GM20431 (cell line): ENCODE measurements around the gene IRAK3.

Experiments used
- in situ Hi-C: fragments of 300-500 bp; cut with MseI, MboI; formaldehyde crosslinking; loops from one replicate; pipeline ENCODE4 v1.15.0; 2020; ENCODE audit warnings: low sequenced_read_pairs; ENCODE audit not compliant: unreplicated experiment

Gene IRAK3, protein sequence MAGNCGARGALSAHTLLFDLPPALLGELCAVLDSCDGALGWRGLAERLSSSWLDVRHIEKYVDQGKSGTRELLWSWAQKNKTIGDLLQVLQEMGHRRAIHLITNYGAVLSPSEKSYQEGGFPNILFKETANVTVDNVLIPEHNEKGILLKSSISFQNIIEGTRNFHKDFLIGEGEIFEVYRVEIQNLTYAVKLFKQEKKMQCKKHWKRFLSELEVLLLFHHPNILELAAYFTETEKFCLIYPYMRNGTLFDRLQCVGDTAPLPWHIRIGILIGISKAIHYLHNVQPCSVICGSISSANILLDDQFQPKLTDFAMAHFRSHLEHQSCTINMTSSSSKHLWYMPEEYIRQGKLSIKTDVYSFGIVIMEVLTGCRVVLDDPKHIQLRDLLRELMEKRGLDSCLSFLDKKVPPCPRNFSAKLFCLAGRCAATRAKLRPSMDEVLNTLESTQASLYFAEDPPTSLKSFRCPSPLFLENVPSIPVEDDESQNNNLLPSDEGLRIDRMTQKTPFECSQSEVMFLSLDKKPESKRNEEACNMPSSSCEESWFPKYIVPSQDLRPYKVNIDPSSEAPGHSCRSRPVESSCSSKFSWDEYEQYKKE

DNA sequence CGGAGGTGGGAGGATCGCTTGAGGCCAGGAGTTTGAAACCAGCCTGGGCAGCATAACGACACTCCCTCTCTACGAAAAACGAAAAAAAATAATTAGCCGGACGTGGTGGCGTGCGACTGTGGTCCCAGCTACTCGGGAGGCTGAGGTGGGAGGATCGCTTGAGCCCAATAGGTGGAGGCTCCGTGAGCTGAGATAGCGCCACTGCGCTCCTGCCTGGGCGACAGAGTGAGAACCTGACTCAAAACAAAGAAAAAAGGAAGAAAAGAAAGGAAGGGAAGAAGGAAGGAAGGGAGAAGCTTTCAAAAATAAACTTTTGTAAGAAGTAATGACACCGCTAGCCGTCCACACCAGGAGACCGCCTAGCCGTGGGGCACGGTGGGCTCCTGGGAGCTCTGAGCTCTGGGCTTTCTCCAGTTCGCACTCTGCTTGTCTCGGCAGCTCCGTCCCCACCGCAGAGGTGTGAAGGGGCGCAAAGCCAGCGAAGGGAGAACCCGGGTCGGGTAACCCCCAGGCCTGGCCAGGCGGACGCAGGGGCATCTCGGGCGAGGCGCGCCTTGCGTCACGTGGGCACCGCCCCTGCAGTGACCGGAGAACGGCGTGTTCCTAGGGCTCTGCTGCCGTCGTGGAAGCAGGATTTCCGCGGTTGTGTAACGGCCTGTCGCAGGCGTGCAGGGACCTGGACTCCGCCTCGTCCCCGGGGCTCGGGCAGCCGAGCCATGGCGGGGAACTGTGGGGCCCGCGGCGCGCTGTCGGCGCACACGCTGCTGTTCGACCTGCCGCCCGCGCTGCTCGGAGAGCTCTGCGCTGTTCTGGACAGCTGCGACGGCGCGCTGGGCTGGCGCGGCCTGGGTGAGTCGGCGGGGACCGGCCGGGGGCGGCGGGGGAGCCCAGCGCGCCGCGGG is at the start of gene IRAK3:
Gene IRAK3 (plus strand): TSS at position 631 of the 902 bp plus-strand sequence. CDS start 86 bp downstream, at position 717.
- in situ Hi-C loops = no loop called here

DNA sequence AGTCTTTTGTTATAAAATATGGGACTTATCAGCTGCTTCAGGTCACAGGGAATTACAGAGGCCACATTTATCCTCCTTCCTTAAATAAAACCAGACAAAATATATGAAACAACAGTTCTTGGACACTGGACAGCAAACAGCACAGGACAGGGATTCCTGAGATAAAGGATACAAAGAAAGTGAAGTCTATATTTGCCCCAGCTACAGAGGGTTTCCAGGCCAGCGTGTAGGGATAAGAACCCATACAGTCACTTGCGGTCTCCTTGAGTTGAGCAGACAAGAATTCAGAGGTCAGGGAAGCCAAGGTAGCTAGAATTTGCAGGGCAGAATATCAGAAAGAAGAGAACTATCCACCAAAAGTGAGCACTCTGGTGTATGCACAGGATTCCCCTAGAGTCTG is 49.7 kb upstream of the IRAK3 start:
- in situ Hi-C loops = no loop called here

GRCh38 chr12:66140731-66141130 is 48.3 kb upstream of the IRAK3 start:
- in situ Hi-C loops = no loop called here

DNA sequence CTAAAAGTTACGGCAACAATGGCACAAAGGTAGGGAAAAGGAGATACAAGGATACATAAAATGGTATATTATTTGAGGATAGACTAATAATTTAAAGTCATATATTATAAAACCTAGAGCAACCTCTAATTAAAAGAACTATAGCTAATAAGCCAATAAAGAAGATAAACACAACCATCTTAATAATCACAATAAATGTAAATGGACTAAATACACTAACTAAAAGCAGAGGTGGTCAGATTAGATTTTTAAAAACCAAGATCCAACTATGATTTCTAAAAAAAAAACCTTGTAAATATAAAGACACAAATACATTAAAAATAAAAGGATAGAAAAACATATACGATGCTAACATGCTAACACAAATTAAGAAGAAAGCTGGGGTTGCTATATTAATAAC is 47.7 kb upstream of the IRAK3 start:
- in situ Hi-C loops = no loop called here

GRCh38 chr12:66142826-66143225 is 46.2 kb upstream of the IRAK3 start:
- in situ Hi-C loops = no loop called here

- in situ Hi-C loops = no loop called here
These were observed 45.1 kb upstream of the IRAK3 start for GRCh38 chr12:66143868-66144267.

GRCh38 chr12:66144791-66145754 is 43.9 kb upstream of the IRAK3 start:
- in situ Hi-C loops = no loop called here

DNA sequence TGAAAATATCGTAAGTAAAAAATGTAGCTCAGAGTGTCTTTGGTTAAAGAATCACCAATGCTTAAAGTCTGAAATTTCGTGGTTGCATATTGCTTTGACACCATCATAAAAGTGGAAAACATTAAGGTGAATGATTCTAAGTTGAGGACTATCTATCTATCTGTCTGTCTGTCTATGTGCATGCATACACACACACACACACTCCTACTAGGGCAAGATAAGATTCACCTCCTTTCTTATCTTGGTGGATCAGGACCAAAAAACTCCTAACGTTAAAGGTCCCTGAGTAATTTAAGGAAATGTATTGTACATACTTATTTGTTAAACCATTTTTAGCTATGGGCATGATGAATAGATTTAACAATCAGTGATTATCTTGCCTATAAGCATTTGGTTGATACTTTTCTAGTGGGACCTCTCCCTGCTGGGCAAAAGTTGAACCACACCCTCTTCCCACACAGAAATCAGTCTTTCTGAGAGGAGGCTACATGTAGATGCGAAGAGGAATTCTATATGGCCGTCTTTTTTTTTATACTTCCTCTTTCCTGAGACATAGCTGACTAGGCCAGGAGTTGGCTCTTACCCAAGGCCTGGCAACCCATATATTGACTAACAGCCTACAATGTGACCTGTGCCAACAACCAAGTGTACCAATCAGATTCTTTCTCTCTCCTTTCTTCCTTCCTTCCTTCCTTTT is 39.2 kb upstream of the IRAK3 start:
- in situ Hi-C loops = no loop called here

- in situ Hi-C loops = no loop called here
These were observed 36.3 kb upstream of the IRAK3 start for GRCh38 chr12:66152732-66153131.

- in situ Hi-C loops = no loop called here
These were observed 34.2 kb upstream of the IRAK3 start for GRCh38 chr12:66154776-66155175.

DNA sequence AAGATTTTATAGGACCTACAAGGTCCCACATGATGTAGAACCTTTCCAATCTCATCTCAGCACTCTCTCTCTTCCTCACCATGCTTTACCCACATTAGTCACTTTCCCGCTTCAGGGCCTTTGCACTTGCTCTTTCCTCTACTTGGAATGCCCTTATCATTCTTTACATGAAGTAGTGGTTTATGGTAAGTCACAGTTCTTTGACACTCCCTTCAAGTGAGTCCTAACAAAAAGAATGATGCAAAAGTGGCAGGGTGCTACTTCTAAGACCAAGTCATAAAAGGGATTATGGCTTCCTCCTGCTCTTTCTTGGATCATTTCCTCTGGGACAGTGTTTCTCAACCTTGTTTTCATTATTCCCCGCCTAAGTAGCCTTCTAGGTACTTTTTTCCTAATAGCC is 32.4 kb upstream of the IRAK3 start:
- in situ Hi-C loops = no loop called here

DNA sequence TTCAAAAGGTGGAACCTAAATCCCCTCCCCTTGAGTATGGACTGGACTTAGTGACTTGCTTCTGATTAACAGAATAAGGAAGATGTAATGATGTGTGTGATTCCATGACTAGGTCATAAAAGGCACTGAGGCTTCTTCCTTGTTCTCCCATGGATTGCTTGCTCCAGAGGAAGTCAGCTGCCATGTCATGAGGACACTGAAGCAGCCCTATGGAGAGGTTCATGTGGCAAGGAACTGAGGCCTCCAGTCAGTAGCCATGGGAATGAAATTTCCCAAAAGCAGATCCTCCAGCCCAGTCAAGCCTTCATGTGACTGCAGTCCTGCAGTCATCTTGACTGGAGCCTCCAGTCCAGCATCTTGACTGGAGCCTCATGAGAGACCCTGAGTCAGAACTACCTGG is 29.9 kb upstream of the IRAK3 start:
- in situ Hi-C loops = no loop called here

- in situ Hi-C loops = no loop called here
These were observed 28.3 kb upstream of the IRAK3 start for GRCh38 chr12:66160704-66161103.

- in situ Hi-C loops = no loop called here
These were observed 26.3 kb upstream of the IRAK3 start for GRCh38 chr12:66162701-66163100.

DNA sequence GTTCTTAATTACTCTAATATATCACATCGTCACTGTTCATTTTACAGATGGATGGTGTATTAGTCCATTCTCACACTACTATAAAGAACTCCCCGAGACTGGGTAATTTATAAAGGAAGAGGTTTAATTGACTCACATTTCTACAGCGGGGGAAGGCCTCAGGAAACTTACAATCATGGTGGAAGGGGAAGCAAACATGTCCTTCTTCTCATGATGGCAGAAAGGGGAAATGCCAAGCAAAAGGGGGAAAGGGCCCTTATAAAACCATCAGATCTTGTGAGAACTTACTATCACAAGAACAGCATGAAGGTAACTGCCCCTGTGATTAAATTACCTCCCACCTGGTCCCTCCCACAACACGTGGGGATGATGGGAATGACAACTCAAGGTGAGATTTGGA is 25.7 kb upstream of the IRAK3 start:
- in situ Hi-C loops = no loop called here

- in situ Hi-C loops = no loop called here
These were observed 24.6 kb upstream of the IRAK3 start for GRCh38 chr12:66164349-66164821.

GRCh38 chr12:66165141-66165540 is 23.9 kb upstream of the IRAK3 start:
- in situ Hi-C loops = no loop called here

GRCh38 chr12:66166561-66166960 is 22.5 kb upstream of the IRAK3 start:
- in situ Hi-C loops = no loop called here

GRCh38 chr12:66168410-66168809 is 20.6 kb upstream of the IRAK3 start:
- in situ Hi-C loops = no loop called here
